Endothelial cell of umbilical vein (primary cell): ENCODE measurements around the gene ITSN1.

Experiments
- EZH2 ChIP-seq: IDR thresholded peaks from 2 replicates; pipeline ENCODE4 v1.6.1; 2012; ENCODE audit warnings: borderline replicate concordance, low read depth, mild to moderate bottlenecking, moderate library complexity, low read length, inconsistent platforms; ENCODE audit not compliant: severe bottlenecking
- POLR2A ChIP-seq: IDR thresholded peaks from 2 replicates; pipeline ENCODE4 v1.6.1; 2012; ENCODE audit warnings: low read depth, mild to moderate bottlenecking, control low read depth, low read length
- POLR2AphosphoS5 ChIP-seq: IDR thresholded peaks from 2 replicates; pipeline ENCODE4 v1.6.1; 2012; ENCODE audit warnings: low read depth, mild to moderate bottlenecking, control low read depth, low read length, moderate library complexity; ENCODE audit not compliant: insufficient read depth
- TF ChIP-seq, protein P1 (sequence below), 2 donors: IDR thresholded peaks; 1 replicate in 1 of 2; 2 replicates in 1 of 2; pipeline ENCODE4 v1.5.1; 2011; ENCODE audit warnings: low read length in 2 of 2, mild to moderate bottlenecking in 2 of 2, moderate library complexity in 2 of 2, control low read depth in 1 of 2, inconsistent platforms in 1 of 2, low read depth in 1 of 2; ENCODE audit not compliant: insufficient read depth in 1 of 2; ENCODE audit errors: extremely low read depth in 1 of 2

DNA sequence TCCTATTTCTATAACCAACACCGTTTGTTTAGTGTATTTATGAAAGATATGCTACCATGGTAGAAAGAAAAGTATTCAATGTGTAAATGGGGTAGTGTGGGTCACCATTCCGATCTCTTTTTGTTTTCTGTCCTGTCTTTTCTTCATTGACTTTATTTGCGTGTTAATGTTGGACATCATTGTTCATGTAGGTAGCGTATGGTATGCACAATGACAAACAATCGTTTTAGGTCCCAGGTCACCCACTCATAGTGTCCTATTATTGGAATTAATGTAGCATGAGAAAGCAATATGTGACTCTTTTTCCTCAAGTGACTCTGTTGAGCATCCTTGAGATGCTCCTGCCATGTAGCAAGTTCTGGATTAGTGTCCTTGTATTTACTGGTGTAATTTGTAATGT, 247.9 kb downstream of the ITSN1 start:
- TF ChIP-seq POLR2A (no peak), EZH2 (no peak), POLR2AphosphoS5 (no peak)
- TF ChIP-seq, protein P1, sequence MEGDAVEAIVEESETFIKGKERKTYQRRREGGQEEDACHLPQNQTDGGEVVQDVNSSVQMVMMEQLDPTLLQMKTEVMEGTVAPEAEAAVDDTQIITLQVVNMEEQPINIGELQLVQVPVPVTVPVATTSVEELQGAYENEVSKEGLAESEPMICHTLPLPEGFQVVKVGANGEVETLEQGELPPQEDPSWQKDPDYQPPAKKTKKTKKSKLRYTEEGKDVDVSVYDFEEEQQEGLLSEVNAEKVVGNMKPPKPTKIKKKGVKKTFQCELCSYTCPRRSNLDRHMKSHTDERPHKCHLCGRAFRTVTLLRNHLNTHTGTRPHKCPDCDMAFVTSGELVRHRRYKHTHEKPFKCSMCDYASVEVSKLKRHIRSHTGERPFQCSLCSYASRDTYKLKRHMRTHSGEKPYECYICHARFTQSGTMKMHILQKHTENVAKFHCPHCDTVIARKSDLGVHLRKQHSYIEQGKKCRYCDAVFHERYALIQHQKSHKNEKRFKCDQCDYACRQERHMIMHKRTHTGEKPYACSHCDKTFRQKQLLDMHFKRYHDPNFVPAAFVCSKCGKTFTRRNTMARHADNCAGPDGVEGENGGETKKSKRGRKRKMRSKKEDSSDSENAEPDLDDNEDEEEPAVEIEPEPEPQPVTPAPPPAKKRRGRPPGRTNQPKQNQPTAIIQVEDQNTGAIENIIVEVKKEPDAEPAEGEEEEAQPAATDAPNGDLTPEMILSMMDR (IDR thresholded peaks at IDR 0.05; ENCODE audit: extremely low read depth in 1 of 2, insufficient read depth in 1 of 2, low read depth in 1 of 2, low read length in 2 of 2), result no peak
